Spleen (tissue), 11 donors: ENCODE results near the gene SLC8A2. TPM values are rescaled to one million over a fixed set of nuclear protein-coding genes. Genes with fewer than 3 reads are reported as not detected.

ENCODE experiments used
- DNase-seq: peaks from one replicate; pipeline ENCODE4 v3.0.0-alpha.2; 2020
- H3K27ac ChIP-seq, 8 donors: fragments of 200-600 bp; sonication (generic) in 7 of 8; 1 replicate in 4 of 8; 2 replicates in 4 of 8; pipeline versions ENCODE4 v1.5.0 to v1.8.0; 2016 to 2021; ENCODE audit warnings: inconsistent platforms in 4 of 8, mild to moderate bottlenecking in 4 of 8, moderate library complexity in 1 of 8
- H3K27me3 ChIP-seq, 7 donors: fragments of 200-600 bp; sonication (generic) in 6 of 7; replicated peaks in 1 of 7; 1 replicate in 4 of 7; 2 replicates in 3 of 7; pipeline versions ENCODE4 v1.5.0 to v1.8.0; 2016 to 2021; ENCODE audit warnings: inconsistent platforms in 3 of 7, mild to moderate bottlenecking in 1 of 7
- H3K36me3 ChIP-seq, 6 donors: fragments of 200-600 bp; sonication (generic) in 5 of 6; 1 replicate in 4 of 6; 2 replicates in 2 of 6; pipeline versions ENCODE4 v1.5.0 to v1.8.0; 2016 to 2021; ENCODE audit warnings: inconsistent platforms in 2 of 6
- H3K4me1 ChIP-seq, 6 donors: fragments of 200-600 bp; sonication (generic) in 5 of 6; 1 replicate in 3 of 6; 2 replicates in 3 of 6; pipeline versions ENCODE4 v1.5.0 to v1.8.0; 2016 to 2021; ENCODE audit warnings: inconsistent platforms in 3 of 6
- H3K4me3 ChIP-seq, 8 donors: fragments of 200-600 bp; sonication (generic) in 7 of 8; 1 replicate in 4 of 8; 2 replicates in 4 of 8; pipeline versions ENCODE4 v1.5.0 to v1.8.0; 2016 to 2021; ENCODE audit warnings: inconsistent platforms in 4 of 8, mild to moderate bottlenecking in 4 of 8, moderate library complexity in 2 of 8
- H3K9me3 ChIP-seq, 8 donors: fragments of 200-600 bp; sonication (generic) in 7 of 8; 1 replicate in 4 of 8; 2 replicates in 4 of 8; pipeline versions ENCODE4 v1.5.0 to v1.8.0; 2016 to 2021; ENCODE audit warnings: inconsistent platforms in 4 of 8
- CTCF ChIP-seq, 11 experiments: fragments of 200-600 bp in 7 of 11; fragments of 450-650 bp in 4 of 11; sonication (generic) in 4 of 11; IDR thresholded peaks in 8 of 11; conservative IDR thresholded peaks in 3 of 11; 1 replicate in 7 of 11; 2 replicates in 4 of 11; pipeline versions ENCODE4 v1.4.0 to v1.8.0; 2016 to 2021; ENCODE audit warnings: antibody characterized with exemption in 11 of 11, inconsistent platforms in 4 of 11, mild to moderate bottlenecking in 1 of 11
- POLR2A ChIP-seq, 3 donors: fragments of 450-650 bp; IDR thresholded peaks; one replicate each; pipeline ENCODE4 v1.5.1; 2017; ENCODE audit warnings: antibody characterized with exemption in 3 of 3, mild to moderate bottlenecking in 1 of 3
- POLR2AphosphoS5 ChIP-seq, 3 donors: sonication (generic); formaldehyde crosslinking; IDR thresholded peaks; one replicate each; pipeline ENCODE4 v1.5.1; 2017; ENCODE audit warnings: antibody characterized with exemption in 3 of 3
- WGBS, 5 donors: extraction: QIAGEN DNeasy Blood & Tissue Kit in 3 of 5; methylation state at CpG; one replicate each; pipeline versions ENCODE4 v1.1.5 to v1.1.7; 2013 to 2018; 5-methylcytosine and 5-hydroxymethylcytosine counted together
- intact Hi-C: fragments of 100-400 bp; cut with DNase I; formaldehyde crosslinking; loops from one replicate; pipeline ENCODE4 v1.15.0; 2023; ENCODE audit warnings: low total_unique reads
- polyA plus RNA-seq, 3 donors: library from polyadenylated mRNA; stranded (reverse); fragments of 200-250 nt; gene quantifications; one replicate each; pipeline ENCODE4 v1.2.1, GENCODE V29; 2013
- total RNA-seq, 7 donors: library from RNA; depleted of rRNA in 3 of 7; stranded (reverse); fragments of >200 nt in 3 of 7; fragmentation: NEBNext Ultra II Directional in 4 of 7; extraction: Animal tissue kit (Norgen Biotek cat#: 25700) in 4 of 7; gene quantifications; one replicate each; pipeline versions ENCODE4 v1.1.0 to v1.2.1, GENCODE V29; 2016 to 2021
- donor health status: healthy with polysubstance abuse.
- donor health status: DM: no; HTN: no; CAD: no; lungs with moderate emphysema.
- donor health status: DM: no; HTN: no; CAD: no.
- donor health status: Bipolar disorder and iron deficiency.
- donor health status: healthy.
- donor health status: DM: no; HTN: no; CAD: no.
- donor health status: DM: yes; HTN: yes; CAD: no.

Gene SLC8A2
- total and polyA plus RNA-seq, 10 donors, result 0.02 to 0.19 TPM; not detected in 8

DNA sequence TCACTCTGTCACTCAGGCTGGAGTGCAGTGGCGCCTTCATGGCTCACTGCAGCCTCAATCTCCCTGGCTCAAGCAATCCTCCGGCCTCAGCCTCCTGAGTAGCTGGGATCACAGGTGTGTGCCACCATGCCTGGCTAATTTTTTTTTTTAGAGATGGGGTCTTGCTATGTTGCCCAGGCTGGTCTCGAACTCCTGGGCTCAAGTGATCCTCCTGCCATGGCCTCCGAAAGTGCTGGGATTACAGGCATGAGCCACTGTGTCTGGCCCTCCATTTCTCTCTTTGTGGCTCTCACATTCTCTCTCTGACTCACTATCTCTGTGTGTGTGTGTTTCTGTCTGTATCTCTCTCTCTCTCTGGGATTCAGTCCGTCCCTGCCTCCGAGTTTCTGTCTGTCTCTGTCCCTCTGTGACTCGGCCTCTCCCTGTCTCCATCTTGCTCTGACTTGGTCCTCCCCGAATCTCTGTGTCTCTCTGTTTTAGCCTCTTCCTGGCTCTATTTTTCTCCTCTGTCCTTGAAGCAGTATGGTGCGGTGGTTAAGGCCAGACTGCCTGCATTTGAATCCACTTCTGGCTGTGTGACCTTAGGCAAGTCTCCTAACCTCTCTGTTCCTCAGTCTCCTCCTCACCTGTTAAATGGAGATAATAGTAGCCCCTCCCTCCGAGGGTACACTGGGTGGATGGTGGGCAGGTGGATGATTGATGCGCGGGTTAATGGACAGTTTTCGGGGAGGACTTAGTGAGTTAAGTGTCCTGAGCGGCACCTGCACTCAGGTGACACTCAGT lies 63.3 kb downstream of the SLC8A2 start:
- Histone ChIP-seq H3K4me1 (no peaks in the 10 kb centered on the region), H3K4me3 (no peak overlapping the region), H3K9me3 (no peaks in the 10 kb centered on the region), H3K27ac (no peak overlapping the region), H3K36me3 (no peaks in the 10 kb centered on the region), H3K27me3 (peaks cover 2 to 79% (median 32%) of the 10 kb centered on the region in 7 donors)
- DNase-seq, result no peak
- 84 to 92% (median 90%) methylated on average over 14 of the region's 14 CpGs for WGBS, 5 donors
- intact Hi-C loops, result no loop called here
- TF ChIP-seq CTCF (IDR thresholded peaks at IDR 0.05 in 8 of 11, conservative IDR thresholded peaks at IDR 0.05 in 3 of 11) (no peak), POLR2A (IDR thresholded peaks at IDR 0.05) (no peak)

GRCh38 chr19:47407417-47407774 lies 64.3 kb downstream of the SLC8A2 start:
- TF ChIP-seq CTCF (IDR thresholded peaks at IDR 0.05 in 8 of 11, conservative IDR thresholded peaks at IDR 0.05 in 3 of 11) (no peak), POLR2A (IDR thresholded peaks at IDR 0.05) (no peak), POLR2AphosphoS5 (IDR thresholded peaks at IDR 0.05) (no peak)
- H3K27me3 ChIP-seq, result peaks cover 2 to 79% (median 32%) of the 10 kb centered on the region in 7 donors
- intact Hi-C loops, result no loop called here

GRCh38 chr19:47406711-47407416 lies 64.8 kb downstream of the SLC8A2 start:
- H3K4me1 ChIP-seq, result no peaks in the 10 kb centered on the region
- intact Hi-C loops, result no loop called here
- peaks cover 2 to 82% (median 32%) of the 10 kb centered on the region in 7 donors for H3K27me3 ChIP-seq
- whole genome bisulfite sequencing, 5 donors, result 10 to 24% (median 18%) methylated on average over 40 to 47 of the region's 47 CpGs
- no peaks in the 10 kb centered on the region for H3K36me3 ChIP-seq
- H3K4me3 ChIP-seq, result no peak overlapping the region
- TF ChIP-seq POLR2AphosphoS5 (IDR thresholded peaks at IDR 0.05), result no peak
- TF ChIP-seq POLR2A (IDR thresholded peaks at IDR 0.05), result no peak
- no peak for TF ChIP-seq CTCF (IDR thresholded peaks at IDR 0.05 in 8 of 11, conservative IDR thresholded peaks at IDR 0.05 in 3 of 11)
- no peak for DNase-seq
- no peak overlapping the region for H3K27ac ChIP-seq
- no peaks in the 10 kb centered on the region for H3K9me3 ChIP-seq

More at GRCh38 chr19:47407417-47407774, 64.3 kb downstream of the SLC8A2 start:
- Histone ChIP-seq H3K27ac (no peak overlapping the region), H3K4me1 (no peaks in the 10 kb centered on the region), H3K4me3 (no peak overlapping the region), H3K36me3 (no peaks in the 10 kb centered on the region), H3K9me3 (no peaks in the 10 kb centered on the region)
- WGBS, 5 donors, result 13 to 18% (median 15%) methylated on average over 4 to 14 of the region's 14 CpGs
- no peak for DNase-seq

DNA sequence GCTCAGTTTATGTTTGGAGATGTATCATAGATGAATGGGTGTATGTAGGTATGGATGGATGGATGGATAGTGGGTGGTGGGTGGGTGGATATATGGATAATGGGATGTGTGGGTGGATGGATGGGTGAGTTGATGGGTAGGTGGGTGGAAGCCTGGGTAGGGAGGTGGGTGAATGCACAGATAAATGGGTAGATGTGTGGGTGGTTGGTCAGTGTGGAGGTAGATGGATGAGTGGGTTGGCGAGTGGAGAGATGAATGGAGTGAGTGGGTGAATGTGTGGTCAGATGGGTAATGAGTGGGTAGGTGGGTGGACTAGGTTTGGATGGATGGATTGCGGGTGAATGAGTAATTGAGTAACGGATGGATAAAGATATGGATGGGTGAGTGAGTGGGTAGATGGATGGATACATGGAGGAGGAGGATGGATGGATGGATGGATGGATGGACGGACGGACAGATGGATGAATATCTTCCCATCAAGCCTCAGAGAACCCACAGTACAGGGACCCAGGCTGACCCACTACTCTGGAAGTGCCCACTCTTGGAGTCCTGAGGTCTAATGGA lies 65.8 kb downstream of the SLC8A2 start:
- no peak overlapping the region for H3K4me3 ChIP-seq
- intact Hi-C loops, result no loop called here
- no peak for TF ChIP-seq CTCF (IDR thresholded peaks at IDR 0.05 in 8 of 11, conservative IDR thresholded peaks at IDR 0.05 in 3 of 11)
- TF ChIP-seq POLR2AphosphoS5 (IDR thresholded peaks at IDR 0.05), result no peak
- TF ChIP-seq POLR2A (IDR thresholded peaks at IDR 0.05), result no peak
- peaks cover 2 to 90% (median 32%) of the 10 kb centered on the region in 7 donors for H3K27me3 ChIP-seq
- no peak overlapping the region for H3K27ac ChIP-seq
- DNase-seq, result no peak
- H3K9me3 ChIP-seq, result no peaks in the 10 kb centered on the region
- H3K36me3 ChIP-seq, result no peaks in the 10 kb centered on the region
- WGBS, 5 donors, result 85 to 92% (median 88%) methylated on average over 5 of the region's 5 CpGs
- H3K4me1 ChIP-seq, result no peaks in the 10 kb centered on the region
